Lower leg skin (tissue), 3 donors: ENCODE results near the gene IGSF21.

Source experiments
- CTCF ChIP-seq, 3 donors: fragments of 450-650 bp; IDR thresholded peaks; one replicate each; pipeline ENCODE4 v1.5.1; 2016; ENCODE audit warnings: antibody characterized with exemption in 3 of 3, mild to moderate bottlenecking in 3 of 3, moderate library complexity in 2 of 3
- POLR2A ChIP-seq, 2 donors: fragments of 450-650 bp; IDR thresholded peaks; one replicate each; pipeline ENCODE4 v1.6.1; 2016 to 2017; ENCODE audit warnings: antibody characterized with exemption in 2 of 2, mild to moderate bottlenecking in 1 of 2, moderate library complexity in 1 of 2

GRCh38 chr1:18105196-18105595, 2.4 kb upstream of the IGSF21 start:
- TF ChIP-seq CTCF (IDR thresholded peaks at IDR 0.05): no peak
- no peak for TF ChIP-seq POLR2A (IDR thresholded peaks at IDR 0.05)
